GM19023 (cell line): ENCODE data around the gene SMAD2.

ENCODE experiments used
- ATAC-seq: cut with Tn5 transposase; IDR thresholded peaks from one replicate; pipeline ENCODE4 v1.9.1; 2021; ENCODE audit warnings: mild to moderate bottlenecking, moderate library complexity; ENCODE audit not compliant: unreplicated experiment

Gene SMAD2

GRCh38 chr18:47898696-47899095, 31.8 kb downstream of the SMAD2 start:
- ATAC-seq: no peak

- ATAC-seq: no peak
Measured at GRCh38 chr18:47898055-47898454, 32.4 kb downstream of the SMAD2 start.

GRCh38 chr18:47895565-47896250, 34.8 kb downstream of the SMAD2 start:
- ATAC-seq: no peak

- no peak for ATAC-seq
Measured at GRCh38 chr18:47893939-47894699, 36.3 kb downstream of the SMAD2 start.

GRCh38 chr18:47893047-47893446, 37.4 kb downstream of the SMAD2 start:
- no peak for ATAC-seq

- no peak for ATAC-seq
Measured at GRCh38 chr18:47888156-47888555, 42.3 kb downstream of the SMAD2 start.

- no peak for ATAC-seq
Measured at GRCh38 chr18:47887227-47887626, 43.2 kb downstream of the SMAD2 start.

- no peak for ATAC-seq
Measured at GRCh38 chr18:47883771-47884413, 46.6 kb downstream of the SMAD2 start.

GRCh38 chr18:47882641-47883040, 47.8 kb downstream of the SMAD2 start:
- ATAC-seq: no peak

- ATAC-seq: no peak
Measured at GRCh38 chr18:47881752-47882455, 48.6 kb downstream of the SMAD2 start.

- no peak for ATAC-seq
Measured at GRCh38 chr18:47881042-47881441, 49.4 kb downstream of the SMAD2 start.

- ATAC-seq: no peak
Measured at GRCh38 chr18:47877892-47878291, 52.6 kb downstream of the SMAD2 start.

GRCh38 chr18:47876813-47877212, 53.6 kb downstream of the SMAD2 start:
- ATAC-seq: no peak

- no peak for ATAC-seq
Measured at GRCh38 chr18:47873625-47874024, 56.8 kb downstream of the SMAD2 start.

- no peak for ATAC-seq
Measured at GRCh38 chr18:47872426-47872825, 58.0 kb downstream of the SMAD2 start.

- no peak for ATAC-seq
Measured at GRCh38 chr18:47871288-47871687, 59.2 kb downstream of the SMAD2 start.

- no peak for ATAC-seq
Measured at GRCh38 chr18:47870605-47871004, 59.9 kb downstream of the SMAD2 start.

GRCh38 chr18:47868744-47869143, 61.7 kb downstream of the SMAD2 start:
- ATAC-seq: no peak

GRCh38 chr18:47865183-47865582, 65.3 kb downstream of the SMAD2 start:
- ATAC-seq: no peak

GRCh38 chr18:47863041-47863440, 67.4 kb downstream of the SMAD2 start:
- no peak for ATAC-seq

GRCh38 chr18:47858607-47859006, 71.9 kb downstream of the SMAD2 start:
- ATAC-seq: no peak
